ENCODE measurements around the gene PDPN.

PDPN gene

GRCh38 chr1:13605159-13605558 is 21.5 kb downstream of the PDPN start:
- H3K23ac ChIP-seq (ENCODE audit: low read depth, low read length, poor library complexity), result no peak overlapping the region
- H3K9ac ChIP-seq (ENCODE audit: low read depth, low read length, poor library complexity), result no peak overlapping the region
- no peak overlapping the region for H2BK5ac ChIP-seq (ENCODE audit: low read length)
- no peak overlapping the region for H3K4me3 ChIP-seq (ENCODE audit: low read length in 2 of 2)
- no CpG with 5 or more reads among the region's 1 CpG for WGBS, 2 donors (ENCODE audit: extremely low coverage in 2 of 2, insufficient read length in 2 of 2, insufficient replicate concordance in 1 of 2)
- H3K27me3 ChIP-seq (ENCODE audit: control insufficient read depth in 3 of 3, insufficient read depth in 3 of 3, low read depth in 1 of 3, low read length in 3 of 3), result no peaks in the 10 kb centered on the region
- peaks cover 0 to 47% of the 10 kb centered on the region in 2 donors for H3K36me3 ChIP-seq (replicated peaks in 1 of 2; ENCODE audit: control insufficient read depth in 2 of 2, insufficient read depth in 2 of 2, low read length in 2 of 2)
- no peak overlapping the region for H3K4ac ChIP-seq (ENCODE audit: low read length)
- no peak overlapping the region for H3K27ac ChIP-seq (replicated peaks; ENCODE audit: low read length)
- H3K14ac ChIP-seq (ENCODE audit: low read length), result no peak overlapping the region
- H4K8ac ChIP-seq (ENCODE audit: low read depth, low read length), result no peak overlapping the region
- H2BK15ac ChIP-seq (ENCODE audit: low read length), result no peak overlapping the region
- H2AFZ ChIP-seq (ENCODE audit: low read length), result no peak overlapping the region
- peaks cover 6 to 8% of the 10 kb centered on the region in 2 donors for H3K4me1 ChIP-seq (ENCODE audit: control insufficient read depth in 2 of 2, insufficient read depth in 1 of 2, low read depth in 1 of 2, low read length in 2 of 2)
- no peaks in the 10 kb centered on the region for H3K9me3 ChIP-seq (replicated peaks in 1 of 2; ENCODE audit: control insufficient read depth in 2 of 2, insufficient read depth in 1 of 2, low read depth in 1 of 2, low read length in 2 of 2)
- H4K91ac ChIP-seq (ENCODE audit: low read depth, low read length, poor library complexity), result no peak overlapping the region
- H3K18ac ChIP-seq (ENCODE audit: low read length), result no peak overlapping the region
- H2AK5ac ChIP-seq (ENCODE audit: low read depth, low read length), result no peak overlapping the region
- H2BK12ac ChIP-seq (ENCODE audit: low read length), result no peak overlapping the region
- DNase-seq (ENCODE audit: low spot score), result no peak
- H3K4me2 ChIP-seq (ENCODE audit: insufficient read depth, low read length, poor library complexity, severe bottlenecking), result no peak overlapping the region
- no peak overlapping the region for H2BK120ac ChIP-seq (ENCODE audit: low read depth, low read length)
- H3K79me1 ChIP-seq (ENCODE audit: low read depth, low read length), result no peaks in the 10 kb centered on the region

GRCh38 chr1:13607002-13607401 is 23.4 kb downstream of the PDPN start:
- Histone ChIP-seq H4K8ac (ENCODE audit: low read depth, low read length) (no peak overlapping the region), H3K9me3 (replicated peaks in 1 of 2; ENCODE audit: control insufficient read depth in 2 of 2, insufficient read depth in 1 of 2, low read depth in 1 of 2, low read length in 2 of 2) (no peaks in the 10 kb centered on the region), H4K91ac (ENCODE audit: low read depth, low read length, poor library complexity) (no peak overlapping the region), H3K9ac (ENCODE audit: low read depth, low read length, poor library complexity) (no peak overlapping the region), H2BK5ac (ENCODE audit: low read length) (no peak overlapping the region), H3K36me3 (replicated peaks in 1 of 2; ENCODE audit: control insufficient read depth in 2 of 2, insufficient read depth in 2 of 2, low read length in 2 of 2) (peaks cover 2 to 51% of the 10 kb centered on the region in 2 donors), H2BK12ac (ENCODE audit: low read length) (no peak overlapping the region), H3K18ac (ENCODE audit: low read length) (no peak overlapping the region), H3K14ac (ENCODE audit: low read length) (no peak overlapping the region), H3K4me1 (ENCODE audit: control insufficient read depth in 2 of 2, insufficient read depth in 1 of 2, low read depth in 1 of 2, low read length in 2 of 2) (peaks cover 6 to 8% of the 10 kb centered on the region in 2 donors), H3K27me3 (ENCODE audit: control insufficient read depth in 3 of 3, insufficient read depth in 3 of 3, low read depth in 1 of 3, low read length in 3 of 3) (no peaks in the 10 kb centered on the region), H3K79me1 (ENCODE audit: low read depth, low read length) (no peaks in the 10 kb centered on the region), H3K4me3 (ENCODE audit: low read length in 2 of 2) (no peak overlapping the region), H3K27ac (replicated peaks; ENCODE audit: low read length) (no peak overlapping the region), H2AK5ac (ENCODE audit: low read depth, low read length) (no peak overlapping the region), H3K4me2 (ENCODE audit: insufficient read depth, low read length, poor library complexity, severe bottlenecking) (no peak overlapping the region), H2BK120ac (ENCODE audit: low read depth, low read length) (no peak overlapping the region), H3K4ac (ENCODE audit: low read length) (no peak overlapping the region), H3K23ac (ENCODE audit: low read depth, low read length, poor library complexity) (no peak overlapping the region), H2AFZ (ENCODE audit: low read length) (no peak overlapping the region), H2BK15ac (ENCODE audit: low read length) (no peak overlapping the region)
- no peak for DNase-seq (ENCODE audit: low spot score)
- WGBS, 2 donors (ENCODE audit: extremely low coverage in 2 of 2, insufficient read length in 2 of 2, insufficient replicate concordance in 1 of 2), result no CpG with 5 or more reads among the region's 8 CpGs

- Histone ChIP-seq H3K23ac (ENCODE audit: low read depth, low read length, poor library complexity) (no peak overlapping the region), H3K27ac (replicated peaks; ENCODE audit: low read length) (no peak overlapping the region), H3K9ac (ENCODE audit: low read depth, low read length, poor library complexity) (no peak overlapping the region), H3K18ac (ENCODE audit: low read length) (no peak overlapping the region), H3K36me3 (replicated peaks in 1 of 2; ENCODE audit: control insufficient read depth in 2 of 2, insufficient read depth in 2 of 2, low read length in 2 of 2) (peaks cover 2 to 67% of the 10 kb centered on the region in 2 donors), H4K91ac (ENCODE audit: low read depth, low read length, poor library complexity) (no peak overlapping the region), H3K14ac (ENCODE audit: low read length) (no peak overlapping the region), H2BK15ac (ENCODE audit: low read length) (no peak overlapping the region), H3K4me2 (ENCODE audit: insufficient read depth, low read length, poor library complexity, severe bottlenecking) (no peak overlapping the region), H3K4me1 (ENCODE audit: control insufficient read depth in 2 of 2, insufficient read depth in 1 of 2, low read depth in 1 of 2, low read length in 2 of 2) (peaks cover 0 to 2% of the 10 kb centered on the region in 2 donors), H4K8ac (ENCODE audit: low read depth, low read length) (no peak overlapping the region), H3K9me3 (replicated peaks in 1 of 2; ENCODE audit: control insufficient read depth in 2 of 2, insufficient read depth in 1 of 2, low read depth in 1 of 2, low read length in 2 of 2) (no peaks in the 10 kb centered on the region), H2BK12ac (ENCODE audit: low read length) (no peak overlapping the region), H2AK5ac (ENCODE audit: low read depth, low read length) (no peak overlapping the region), H3K79me1 (ENCODE audit: low read depth, low read length) (no peaks in the 10 kb centered on the region), H2BK120ac (ENCODE audit: low read depth, low read length) (no peak overlapping the region), H3K27me3 (ENCODE audit: control insufficient read depth in 3 of 3, insufficient read depth in 3 of 3, low read depth in 1 of 3, low read length in 3 of 3) (no peaks in the 10 kb centered on the region), H3K4ac (ENCODE audit: low read length) (no peak overlapping the region), H2AFZ (ENCODE audit: low read length) (no peak overlapping the region), H2BK5ac (ENCODE audit: low read length) (no peak overlapping the region), H3K4me3 (ENCODE audit: low read length in 2 of 2) (no peak overlapping the region)
- DNase-seq (ENCODE audit: low spot score), result no peak
- no CpG with 5 or more reads among the region's 5 CpGs for WGBS, 2 donors (ENCODE audit: extremely low coverage in 2 of 2, insufficient read length in 2 of 2, insufficient replicate concordance in 1 of 2)
Observed at GRCh38 chr1:13616234-13616633, 32.6 kb downstream of the PDPN start.

DNA sequence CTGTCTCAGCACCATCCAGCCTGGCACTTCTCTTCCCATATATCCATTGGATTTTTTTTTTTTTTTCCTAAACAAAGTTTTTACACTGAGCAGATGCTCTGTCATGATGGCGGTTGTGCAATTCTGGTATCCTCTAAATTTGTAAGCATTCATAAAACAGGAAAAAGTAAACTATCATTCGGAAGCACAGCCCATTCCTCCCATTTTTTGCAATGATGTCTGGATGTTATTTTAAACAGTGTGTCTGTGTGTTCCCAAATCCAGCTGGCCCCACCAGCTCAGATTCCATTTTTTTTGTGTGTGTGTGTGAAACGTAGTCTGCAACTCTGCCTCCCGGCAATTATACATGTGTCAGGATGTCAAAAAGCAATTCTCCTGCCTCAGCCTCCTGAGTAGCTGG is 33.5 kb downstream of the PDPN start:
- H3K27me3 ChIP-seq (ENCODE audit: control insufficient read depth in 3 of 3, insufficient read depth in 3 of 3, low read depth in 1 of 3, low read length in 3 of 3), result no peaks in the 10 kb centered on the region
- H2BK5ac ChIP-seq (ENCODE audit: low read length), result no peak overlapping the region
- no peak overlapping the region for H2BK15ac ChIP-seq (ENCODE audit: low read length)
- H2AK5ac ChIP-seq (ENCODE audit: low read depth, low read length), result no peak overlapping the region
- no peaks in the 10 kb centered on the region for H3K79me1 ChIP-seq (ENCODE audit: low read depth, low read length)
- H3K36me3 ChIP-seq (replicated peaks in 1 of 2; ENCODE audit: control insufficient read depth in 2 of 2, insufficient read depth in 2 of 2, low read length in 2 of 2), result peaks cover 2 to 58% of the 10 kb centered on the region in 2 donors
- H2AFZ ChIP-seq (ENCODE audit: low read length), result no peak overlapping the region
- no peaks in the 10 kb centered on the region for H3K9me3 ChIP-seq (replicated peaks in 1 of 2; ENCODE audit: control insufficient read depth in 2 of 2, insufficient read depth in 1 of 2, low read depth in 1 of 2, low read length in 2 of 2)
- DNase-seq (ENCODE audit: low spot score), result no peak
- H4K91ac ChIP-seq (ENCODE audit: low read depth, low read length, poor library complexity), result no peak overlapping the region
- no peak overlapping the region for H3K4me3 ChIP-seq (ENCODE audit: low read length in 2 of 2)
- no peak overlapping the region for H3K14ac ChIP-seq (ENCODE audit: low read length)
- no peak overlapping the region for H3K4me2 ChIP-seq (ENCODE audit: insufficient read depth, low read length, poor library complexity, severe bottlenecking)
- H3K4me1 ChIP-seq (ENCODE audit: control insufficient read depth in 2 of 2, insufficient read depth in 1 of 2, low read depth in 1 of 2, low read length in 2 of 2), result peaks cover 0 to 2% of the 10 kb centered on the region in 2 donors
- no peak overlapping the region for H3K18ac ChIP-seq (ENCODE audit: low read length)
- no peak overlapping the region for H3K23ac ChIP-seq (ENCODE audit: low read depth, low read length, poor library complexity)
- no peak overlapping the region for H2BK120ac ChIP-seq (ENCODE audit: low read depth, low read length)
- no peak overlapping the region for H3K9ac ChIP-seq (ENCODE audit: low read depth, low read length, poor library complexity)
- H3K27ac ChIP-seq (replicated peaks; ENCODE audit: low read length), result no peak overlapping the region
- no peak overlapping the region for H2BK12ac ChIP-seq (ENCODE audit: low read length)
- WGBS, 2 donors (ENCODE audit: extremely low coverage in 2 of 2, insufficient read length in 2 of 2, insufficient replicate concordance in 1 of 2), result no CpG with 5 or more reads among the region's 4 CpGs
- no peak overlapping the region for H4K8ac ChIP-seq (ENCODE audit: low read depth, low read length)
- H3K4ac ChIP-seq (ENCODE audit: low read length), result no peak overlapping the region

Measured in neuronal stem cell (in vitro differentiated cells).